KOPT-K1 (cell line): Measurements from ENCODE around the gene POLE.
"Not testable (repeated sequence)": the region's sequence is repeated elsewhere in the genome, so short reads cannot be mapped to it uniquely, and the experiment has no call there.

ENCODE experiments used
- H3K27ac ChIP-seq: fragments of 200-600 bp; sonication (generic); 2 replicates; pipeline ENCODE4 v1.5.1; 2016; ENCODE audit warnings: antibody characterized with exemption, mild to moderate bottlenecking, low read depth, low read length; ENCODE audit not compliant: poor library complexity, severe bottlenecking
- H3K36me3 ChIP-seq: fragments of 200-600 bp; sonication (generic); 2 replicates; pipeline ENCODE4 v1.5.1; 2017; ENCODE audit warnings: antibody characterized with exemption, mild to moderate bottlenecking, low read length, moderate library complexity; ENCODE audit not compliant: insufficient read depth
- H3K9me3 ChIP-seq: fragments of 200-600 bp; sonication (generic); 2 replicates; pipeline ENCODE4 v1.5.1; 2017; ENCODE audit warnings: antibody characterized with exemption, low read length, mild to moderate bottlenecking; ENCODE audit not compliant: insufficient read depth, poor library complexity, severe bottlenecking

POLE gene

GRCh38 chr12:132599502-132599901 lies 87.6 kb downstream of the POLE start:
- H3K27ac ChIP-seq, H3K36me3 ChIP-seq, H3K9me3 ChIP-seq: not testable (repeated sequence)

DNA sequence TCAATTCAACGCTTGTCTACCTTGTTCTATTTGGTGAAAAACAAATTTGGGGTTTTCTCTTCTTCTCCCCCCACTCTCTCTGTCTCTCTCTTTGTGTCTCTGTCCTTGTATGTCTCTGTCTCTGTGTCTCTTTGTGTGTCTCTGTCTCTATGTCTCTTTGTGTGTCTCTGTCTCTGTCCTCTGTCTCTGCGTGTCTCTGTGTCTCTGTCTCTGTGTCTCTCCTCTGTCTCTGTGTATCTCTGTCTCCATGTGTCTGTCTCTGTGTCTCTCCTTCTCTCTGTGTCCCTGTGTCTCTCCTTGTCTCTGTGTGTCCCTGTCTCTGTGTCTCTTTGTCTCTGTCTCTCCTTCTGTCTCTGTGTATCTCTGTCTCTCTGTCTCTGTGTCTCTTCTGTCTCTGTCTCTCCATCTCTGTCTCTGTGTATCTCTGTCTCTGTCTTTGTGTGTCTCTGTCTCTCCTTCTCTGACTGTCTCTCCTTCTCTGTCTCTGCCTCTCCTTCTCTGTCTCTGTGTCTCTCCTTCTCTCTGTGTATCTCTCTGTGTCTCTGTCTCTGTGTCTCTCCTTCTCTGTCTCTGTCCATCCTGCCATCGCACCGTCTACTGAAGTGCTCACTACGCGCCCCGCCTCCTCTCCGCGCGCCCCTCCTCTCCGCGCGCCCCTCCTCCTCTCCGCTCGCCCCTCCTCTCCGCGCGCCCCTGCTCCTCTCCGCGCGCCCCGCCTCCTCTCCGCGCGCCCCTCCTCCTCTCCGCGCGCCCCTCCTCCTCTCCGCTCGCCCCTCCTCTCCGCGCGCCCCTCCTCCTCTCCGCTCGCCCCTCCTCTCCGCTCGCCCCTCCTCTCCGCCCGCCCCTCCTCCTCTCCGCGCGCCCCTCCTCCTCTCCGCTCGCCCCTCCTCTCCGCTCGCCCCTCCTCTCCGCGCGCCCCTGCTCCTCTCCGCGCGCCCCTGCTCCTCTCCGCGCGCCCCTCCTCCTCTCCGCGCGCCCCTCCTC lies 89.5 kb downstream of the POLE start:
- Histone ChIP-seq H3K9me3 (no peaks in the 10 kb centered on the region), H3K27ac (no peak overlapping the region), H3K36me3 (no peaks in the 10 kb centered on the region)

- no peaks in the 10 kb centered on the region for H3K9me3 ChIP-seq
- H3K36me3 ChIP-seq, result no peaks in the 10 kb centered on the region
- H3K27ac ChIP-seq, result no peak overlapping the region
Observed at GRCh38 chr12:132596016-132596415, 91.1 kb downstream of the POLE start.

- no peak overlapping the region for H3K27ac ChIP-seq
- no peaks in the 10 kb centered on the region for H3K9me3 ChIP-seq
- H3K36me3 ChIP-seq, result no peaks in the 10 kb centered on the region
Observed at GRCh38 chr12:132595183-132595582, 92.0 kb downstream of the POLE start.

- no peak overlapping the region for H3K27ac ChIP-seq
- no peaks in the 10 kb centered on the region for H3K36me3 ChIP-seq
- no peaks in the 10 kb centered on the region for H3K9me3 ChIP-seq
Observed at GRCh38 chr12:132593938-132594358, 93.2 kb downstream of the POLE start.

DNA sequence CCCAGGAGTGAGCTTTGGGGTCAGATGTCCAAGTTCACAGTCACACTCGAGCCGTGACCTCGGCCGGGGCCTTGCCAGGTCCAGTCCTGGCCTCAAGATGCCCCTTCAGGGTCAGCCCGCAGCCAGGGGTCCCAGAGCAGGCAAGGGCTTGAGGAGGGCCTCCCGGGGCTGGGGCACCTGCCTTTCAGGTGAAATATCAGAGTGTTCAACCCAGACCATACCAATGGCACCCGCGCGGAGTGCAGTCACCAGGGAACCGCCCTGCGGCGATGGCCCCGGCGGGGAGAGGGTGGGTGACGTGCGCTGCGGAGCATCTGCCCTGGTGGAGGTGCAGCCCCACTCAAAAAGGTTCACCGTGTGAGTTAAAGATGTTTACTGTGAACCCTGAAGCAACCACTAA lies 93.6 kb downstream of the POLE start:
- Histone ChIP-seq H3K36me3 (no peaks in the 10 kb centered on the region), H3K9me3 (no peaks in the 10 kb centered on the region), H3K27ac (no peak overlapping the region)

DNA sequence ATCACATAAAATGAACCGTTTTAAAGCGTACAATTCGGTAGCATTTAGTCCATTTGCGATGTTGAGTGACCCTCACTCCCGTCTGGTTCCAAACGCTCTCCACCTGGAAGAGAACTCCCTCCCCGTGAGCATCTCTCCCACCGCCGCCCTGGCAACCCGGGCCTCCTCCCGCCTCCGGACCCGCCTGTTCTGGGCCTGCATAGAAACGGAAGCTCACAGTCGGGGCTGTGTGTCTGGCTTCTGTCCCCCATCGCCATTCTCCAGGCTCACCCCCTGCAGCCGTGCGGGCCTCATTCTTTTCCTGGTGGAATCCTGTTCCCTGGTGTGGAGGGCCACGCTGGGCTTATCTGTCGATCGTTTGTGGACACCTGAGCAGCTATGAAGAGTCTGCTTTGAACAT lies 94.1 kb downstream of the POLE start:
- Histone ChIP-seq H3K27ac (no peak overlapping the region), H3K36me3 (no peaks in the 10 kb centered on the region), H3K9me3 (no peaks in the 10 kb centered on the region)

DNA sequence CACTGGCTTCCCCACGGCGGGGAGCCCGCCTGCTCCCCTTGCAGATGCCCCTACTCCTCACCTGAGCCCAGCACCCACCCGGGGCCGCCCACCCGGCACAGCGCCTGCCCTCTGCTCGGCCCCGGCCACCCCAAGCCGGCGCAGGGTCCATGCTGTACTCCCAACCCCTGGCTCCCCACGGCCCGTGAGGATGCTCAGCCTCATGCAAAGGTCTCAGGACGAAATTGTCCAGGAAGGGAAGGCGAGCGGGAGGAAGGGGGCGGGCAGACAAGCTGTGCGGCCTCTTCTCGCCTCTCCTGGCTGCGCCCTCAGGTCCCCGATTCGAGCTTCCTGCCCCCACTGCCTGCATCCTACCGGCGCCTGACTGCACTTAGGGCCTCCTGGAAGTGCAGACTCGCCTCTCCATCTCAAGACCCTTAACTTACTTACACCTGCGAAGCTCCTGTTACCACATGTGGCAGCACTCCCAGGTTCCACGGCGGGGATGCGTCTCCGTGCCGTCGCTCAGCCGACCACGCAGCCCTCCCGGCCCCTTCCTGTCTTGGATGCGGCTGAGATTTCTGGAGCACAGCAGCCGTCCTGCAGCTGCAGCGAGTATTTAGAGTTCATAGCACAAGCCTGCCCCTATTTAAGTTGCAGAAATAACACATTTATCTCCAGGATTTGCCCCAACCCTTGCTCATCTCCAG lies 94.7 kb downstream of the POLE start:
- Histone ChIP-seq H3K27ac (no peak overlapping the region), H3K36me3 (no peaks in the 10 kb centered on the region), H3K9me3 (no peaks in the 10 kb centered on the region)

GRCh38 chr12:132591107-132591935 lies 95.8 kb downstream of the POLE start:
- no peak overlapping the region for H3K27ac ChIP-seq
- no peaks in the 10 kb centered on the region for H3K36me3 ChIP-seq
- H3K9me3 ChIP-seq, result no peaks in the 10 kb centered on the region

- H3K36me3 ChIP-seq, result peaks cover 4% of the 10 kb centered on the region; the same call in 1 of the 2 replicates
- no peak overlapping the region for H3K27ac ChIP-seq
- no peaks in the 10 kb centered on the region for H3K9me3 ChIP-seq
Observed at GRCh38 chr12:132588821-132589669, 98.1 kb downstream of the POLE start.

- Histone ChIP-seq H3K36me3 (peaks cover 4% of the 10 kb centered on the region; the same call in 1 of the 2 replicates), H3K27ac (no peak overlapping the region), H3K9me3 (no peaks in the 10 kb centered on the region)
Observed at GRCh38 chr12:132588319-132588718, 98.8 kb downstream of the POLE start.

DNA sequence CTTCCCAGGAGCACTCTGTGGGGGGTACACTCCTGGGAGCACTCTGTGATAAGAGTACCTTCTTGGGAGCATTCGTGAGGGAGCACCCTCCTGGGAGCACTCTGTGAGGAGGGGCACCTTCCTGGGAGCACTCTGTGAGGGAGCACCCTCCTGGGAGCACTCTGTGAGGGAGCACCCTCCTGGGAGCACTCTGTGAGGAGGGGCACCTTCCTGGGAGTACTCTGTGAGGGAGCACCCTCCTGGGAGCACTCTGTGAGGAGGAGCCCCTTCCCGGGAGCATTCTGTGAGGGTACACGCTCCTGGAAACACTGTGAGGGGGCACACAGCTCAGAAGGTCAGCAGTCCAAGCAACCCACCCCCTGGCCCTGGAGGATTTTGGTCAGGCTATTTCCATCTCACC lies 99.4 kb downstream of the POLE start:
- H3K36me3 ChIP-seq, result peaks cover 7% of the 10 kb centered on the region; the same call in 1 of the 2 replicates
- H3K9me3 ChIP-seq, result no peaks in the 10 kb centered on the region
- no peak overlapping the region for H3K27ac ChIP-seq

DNA sequence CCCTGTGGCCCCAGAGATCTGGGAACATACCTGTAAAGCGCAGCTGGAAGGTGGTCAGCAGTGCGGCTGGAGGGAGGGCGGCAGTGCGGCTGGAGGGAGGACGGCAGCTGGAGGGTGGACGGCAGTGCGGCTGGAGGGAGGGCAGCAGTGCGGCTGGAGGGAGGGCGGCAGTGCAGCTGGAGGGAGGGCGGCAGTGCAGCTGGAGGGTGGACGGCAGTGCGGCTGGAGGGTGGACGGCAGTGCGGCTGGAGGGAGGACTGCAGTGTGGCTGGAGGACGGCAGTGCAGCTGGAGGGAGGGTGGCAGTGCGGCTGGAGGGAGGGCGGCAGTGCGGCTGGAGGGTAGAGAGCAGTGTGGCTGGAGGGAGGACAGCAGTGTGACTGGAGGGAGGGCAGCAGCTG lies 100.2 kb downstream of the POLE start:
- Histone ChIP-seq H3K27ac (no peak overlapping the region), H3K36me3 (peaks cover 13% of the 10 kb centered on the region; the same call in 1 of the 2 replicates), H3K9me3 (no peaks in the 10 kb centered on the region)

GRCh38 chr12:132585177-132585576 lies 102.0 kb downstream of the POLE start:
- Histone ChIP-seq H3K27ac (no peak overlapping the region), H3K36me3 (peaks cover 30% of the 10 kb centered on the region; the same call in 1 of the 2 replicates), H3K9me3 (no peaks in the 10 kb centered on the region)
